ENCODE measurements around the gene TSHZ2. TPM values are rescaled to one million over a fixed set of nuclear protein-coding genes. Genes with fewer than 3 reads are reported as not detected.

TSHZ2 gene
- total and polyA plus RNA-seq, 9 donors: 7.3 to 23.1 (median 12.5) TPM

- Histone ChIP-seq H3K9me3 (replicated peaks; ENCODE audit: control insufficient read depth, low read depth, low read length) (no peaks in the 10 kb centered on the region), H3K4me3 (ENCODE audit: low read length) (no peak overlapping the region), H3K4me1 (ENCODE audit: control insufficient read depth, insufficient read depth, low read length) (no peaks in the 10 kb centered on the region), H3K27me3 (ENCODE audit: control insufficient read depth, insufficient read depth, low read length) (no peaks in the 10 kb centered on the region), H3K36me3 (ENCODE audit: control insufficient read depth, insufficient read depth, low read length) (no peaks in the 10 kb centered on the region), H3K27ac (ENCODE audit: low read length) (no peak overlapping the region)
- no peak for DNase-seq
- no CpG with 5 or more reads among the region's 2 CpGs for WGBS (ENCODE audit: insufficient coverage)
Observed at GRCh38 chr20:53296025-53296424, 323.9 kb downstream of the TSHZ2 start.

DNA sequence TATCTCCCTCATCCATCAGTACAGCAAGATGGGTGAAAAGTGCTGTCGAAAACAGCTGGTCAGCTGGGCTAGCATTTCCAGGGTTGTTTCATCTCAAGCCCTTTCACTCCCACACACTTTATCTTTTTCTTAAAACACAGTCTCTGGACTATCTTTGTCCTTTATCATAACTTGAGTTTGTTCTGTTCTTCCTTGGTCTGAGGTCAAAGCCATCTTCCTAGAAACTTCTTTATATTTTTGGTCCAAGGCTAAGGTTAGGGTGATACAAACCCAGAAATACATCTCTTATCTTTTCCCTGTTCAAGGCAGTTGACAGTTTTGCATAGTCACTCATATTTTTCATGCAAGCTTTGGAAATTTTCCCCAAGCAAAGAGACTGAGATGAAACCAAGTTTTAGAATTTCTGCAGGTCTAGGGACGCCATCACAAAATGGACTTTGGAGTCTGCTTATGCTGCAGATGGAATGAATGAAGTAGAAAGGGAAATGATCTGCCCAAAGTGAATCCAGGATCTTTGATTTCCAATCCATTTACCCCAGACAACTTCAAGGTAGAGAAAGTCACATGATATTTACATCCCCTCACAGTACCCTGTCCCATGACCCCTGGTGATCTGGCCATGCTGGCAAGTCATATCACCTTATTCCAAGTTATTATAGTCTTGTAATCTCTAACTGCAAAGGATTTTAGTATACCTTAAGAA is 324.4 kb downstream of the TSHZ2 start:
- no peaks in the 10 kb centered on the region for H3K36me3 ChIP-seq (ENCODE audit: control insufficient read depth, insufficient read depth, low read length)
- DNase-seq: no peak
- WGBS (ENCODE audit: insufficient coverage): no CpG with 5 or more reads among the region's 2 CpGs
- H3K27ac ChIP-seq (ENCODE audit: low read length): no peak overlapping the region
- no peaks in the 10 kb centered on the region for H3K9me3 ChIP-seq (replicated peaks; ENCODE audit: control insufficient read depth, low read depth, low read length)
- H3K4me3 ChIP-seq (ENCODE audit: low read length): no peak overlapping the region
- H3K4me1 ChIP-seq (ENCODE audit: control insufficient read depth, insufficient read depth, low read length): no peaks in the 10 kb centered on the region
- H3K27me3 ChIP-seq (ENCODE audit: control insufficient read depth, insufficient read depth, low read length): no peaks in the 10 kb centered on the region

DNA sequence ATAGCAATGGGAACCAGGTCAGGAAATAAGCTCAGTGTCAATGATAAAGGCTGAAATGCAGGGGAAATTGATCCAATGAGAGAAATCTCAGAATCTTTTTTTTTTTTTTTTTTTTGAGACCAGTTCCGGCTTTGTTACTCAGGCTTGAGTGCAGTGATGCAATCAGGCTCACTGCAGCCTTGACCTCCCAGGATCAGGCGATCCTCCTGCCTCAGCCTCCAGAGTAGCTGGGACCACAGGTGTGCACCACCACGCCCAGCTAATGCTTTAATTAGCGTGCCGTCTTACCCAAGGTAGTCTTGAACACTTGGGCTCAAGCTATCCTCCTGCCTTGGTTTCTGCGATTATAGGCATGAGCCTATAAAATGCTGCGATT is 325.0 kb downstream of the TSHZ2 start:
- 92% methylated on average over 7 of the region's 7 CpGs for WGBS (ENCODE audit: insufficient coverage)
- no peak for DNase-seq
- no peak overlapping the region for H3K27ac ChIP-seq (ENCODE audit: low read length)
- no peaks in the 10 kb centered on the region for H3K9me3 ChIP-seq (replicated peaks; ENCODE audit: control insufficient read depth, low read depth, low read length)
- no peaks in the 10 kb centered on the region for H3K36me3 ChIP-seq (ENCODE audit: control insufficient read depth, insufficient read depth, low read length)
- no peaks in the 10 kb centered on the region for H3K27me3 ChIP-seq (ENCODE audit: control insufficient read depth, insufficient read depth, low read length)
- H3K4me3 ChIP-seq (ENCODE audit: low read length): no peak overlapping the region
- H3K4me1 ChIP-seq (ENCODE audit: control insufficient read depth, insufficient read depth, low read length): no peaks in the 10 kb centered on the region

DNA sequence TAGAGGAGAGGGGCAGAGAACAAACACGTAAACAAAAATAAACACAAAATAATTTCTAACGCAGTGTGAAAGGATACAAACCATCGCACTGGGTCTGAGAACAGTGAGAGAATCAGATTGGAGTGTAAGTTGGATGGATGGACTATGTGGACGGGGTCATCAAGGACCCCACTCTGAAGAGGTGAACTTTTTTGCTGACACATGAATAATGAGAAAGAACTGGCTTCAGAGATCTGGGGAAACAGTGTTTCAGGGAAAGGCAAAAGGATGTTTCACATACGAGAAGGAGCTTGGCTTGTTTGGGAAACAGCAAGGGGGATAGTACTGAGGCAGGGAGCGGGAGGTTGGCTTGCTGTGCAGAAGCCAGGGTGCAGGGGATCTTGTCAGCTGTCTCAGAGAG is 326.1 kb downstream of the TSHZ2 start:
- no peaks in the 10 kb centered on the region for H3K9me3 ChIP-seq (replicated peaks; ENCODE audit: control insufficient read depth, low read depth, low read length)
- no peak for DNase-seq
- no peak overlapping the region for H3K27ac ChIP-seq (ENCODE audit: low read length)
- no peak overlapping the region for H3K4me3 ChIP-seq (ENCODE audit: low read length)
- H3K36me3 ChIP-seq (ENCODE audit: control insufficient read depth, insufficient read depth, low read length): no peaks in the 10 kb centered on the region
- H3K27me3 ChIP-seq (ENCODE audit: control insufficient read depth, insufficient read depth, low read length): no peaks in the 10 kb centered on the region
- WGBS (ENCODE audit: insufficient coverage): 83% methylated on average over 5 of the region's 6 CpGs
- H3K4me1 ChIP-seq (ENCODE audit: control insufficient read depth, insufficient read depth, low read length): no peaks in the 10 kb centered on the region

DNA sequence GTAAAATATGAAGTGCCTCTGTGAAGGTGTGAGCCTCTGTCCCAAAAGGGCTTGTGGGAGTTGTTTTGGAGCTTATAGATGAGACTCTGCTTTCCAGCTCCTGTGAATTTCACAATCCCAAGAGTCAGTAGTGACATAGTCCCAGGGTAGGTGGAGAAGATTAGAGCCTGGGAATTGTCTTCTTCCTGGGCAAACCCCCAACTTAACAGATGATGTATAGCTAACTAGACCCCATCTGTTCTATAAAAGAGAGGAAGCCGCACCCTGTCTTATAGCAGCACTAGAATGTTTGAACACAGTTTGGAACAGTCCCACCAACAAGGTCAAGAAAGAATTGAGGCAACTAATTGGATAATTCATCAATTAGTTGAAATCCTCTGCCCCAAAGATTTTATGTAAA is 326.8 kb downstream of the TSHZ2 start:
- no peak overlapping the region for H3K27ac ChIP-seq (ENCODE audit: low read length)
- H3K4me1 ChIP-seq (ENCODE audit: control insufficient read depth, insufficient read depth, low read length): no peaks in the 10 kb centered on the region

GRCh38 chr20:53299831-53300230 is 327.7 kb downstream of the TSHZ2 start:
- DNase-seq: no peak
- H3K27me3 ChIP-seq (ENCODE audit: control insufficient read depth, insufficient read depth, low read length): no peaks in the 10 kb centered on the region
- 11% methylated on average over 1 of the region's 4 CpGs for WGBS (ENCODE audit: insufficient coverage)

More for the DNA sequence above, 326.8 kb downstream of the TSHZ2 start:
- Histone ChIP-seq H3K4me3 (ENCODE audit: low read length) (no peak overlapping the region), H3K9me3 (replicated peaks; ENCODE audit: control insufficient read depth, low read depth, low read length) (no peaks in the 10 kb centered on the region), H3K36me3 (ENCODE audit: control insufficient read depth, insufficient read depth, low read length) (no peaks in the 10 kb centered on the region), H3K27me3 (ENCODE audit: control insufficient read depth, insufficient read depth, low read length) (no peaks in the 10 kb centered on the region)
- no peak for DNase-seq
- no CpG with 5 or more reads among the region's 1 CpG for WGBS (ENCODE audit: insufficient coverage)

DNA sequence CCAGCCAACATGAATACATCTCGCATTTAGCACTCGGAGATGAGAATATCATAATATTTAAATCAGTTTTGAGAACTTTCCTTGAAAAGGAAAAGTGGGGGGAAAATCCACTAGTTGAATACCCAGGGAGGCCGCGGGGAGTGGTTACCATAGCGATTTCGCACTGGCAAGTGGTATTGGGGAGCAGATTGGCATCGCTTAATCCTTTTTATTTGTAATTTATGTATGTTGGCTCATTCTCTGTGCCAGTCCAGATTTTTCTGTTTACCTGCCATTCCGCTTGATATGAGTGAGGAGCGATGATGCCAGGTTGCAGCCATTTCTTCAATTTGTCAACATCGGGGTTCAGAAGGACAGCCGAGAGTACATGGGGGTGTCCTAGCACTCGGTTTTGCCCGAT is 329.7 kb downstream of the TSHZ2 start:
- 95% methylated on average over 6 of the region's 13 CpGs for WGBS (ENCODE audit: insufficient coverage)

More at GRCh38 chr20:53299831-53300230, 327.7 kb downstream of the TSHZ2 start:
- H3K4me3 ChIP-seq (ENCODE audit: low read length): no peak overlapping the region
- no peak overlapping the region for H3K27ac ChIP-seq (ENCODE audit: low read length)
- no peaks in the 10 kb centered on the region for H3K9me3 ChIP-seq (replicated peaks; ENCODE audit: control insufficient read depth, low read depth, low read length)
- no peaks in the 10 kb centered on the region for H3K36me3 ChIP-seq (ENCODE audit: control insufficient read depth, insufficient read depth, low read length)
- H3K4me1 ChIP-seq (ENCODE audit: control insufficient read depth, insufficient read depth, low read length): no peaks in the 10 kb centered on the region

GRCh38 chr20:53302695-53303412 is 330.7 kb downstream of the TSHZ2 start:
- no peaks in the 10 kb centered on the region for H3K4me1 ChIP-seq (ENCODE audit: control insufficient read depth, insufficient read depth, low read length)
- no peaks in the 10 kb centered on the region for H3K9me3 ChIP-seq (replicated peaks; ENCODE audit: control insufficient read depth, low read depth, low read length)
- H3K4me3 ChIP-seq (ENCODE audit: low read length): no peak overlapping the region
- no peak for DNase-seq
- H3K27me3 ChIP-seq (ENCODE audit: control insufficient read depth, insufficient read depth, low read length): no peaks in the 10 kb centered on the region
- no peak overlapping the region for H3K27ac ChIP-seq (ENCODE audit: low read length)
- WGBS (ENCODE audit: insufficient coverage): 66% methylated on average over 4 of the region's 8 CpGs
- H3K36me3 ChIP-seq (ENCODE audit: control insufficient read depth, insufficient read depth, low read length): no peaks in the 10 kb centered on the region

More for the DNA sequence above, 329.7 kb downstream of the TSHZ2 start:
- H3K27me3 ChIP-seq (ENCODE audit: control insufficient read depth, insufficient read depth, low read length): no peaks in the 10 kb centered on the region
- no peak for DNase-seq
- no peaks in the 10 kb centered on the region for H3K4me1 ChIP-seq (ENCODE audit: control insufficient read depth, insufficient read depth, low read length)
- no peak overlapping the region for H3K4me3 ChIP-seq (ENCODE audit: low read length)
- no peaks in the 10 kb centered on the region for H3K9me3 ChIP-seq (replicated peaks; ENCODE audit: control insufficient read depth, low read depth, low read length)
- H3K27ac ChIP-seq (ENCODE audit: low read length): no peak overlapping the region
- no peaks in the 10 kb centered on the region for H3K36me3 ChIP-seq (ENCODE audit: control insufficient read depth, insufficient read depth, low read length)

- no peaks in the 10 kb centered on the region for H3K9me3 ChIP-seq (replicated peaks; ENCODE audit: control insufficient read depth, low read depth, low read length)
- H3K4me3 ChIP-seq (ENCODE audit: low read length): no peak overlapping the region
- no CpG with 5 or more reads among the region's 4 CpGs for WGBS (ENCODE audit: insufficient coverage)
- H3K36me3 ChIP-seq (ENCODE audit: control insufficient read depth, insufficient read depth, low read length): no peaks in the 10 kb centered on the region
- DNase-seq: no peak
- no peaks in the 10 kb centered on the region for H3K4me1 ChIP-seq (ENCODE audit: control insufficient read depth, insufficient read depth, low read length)
- H3K27ac ChIP-seq (ENCODE audit: low read length): no peak overlapping the region
- H3K27me3 ChIP-seq (ENCODE audit: control insufficient read depth, insufficient read depth, low read length): no peaks in the 10 kb centered on the region
Observed at GRCh38 chr20:53303413-53303760, 331.2 kb downstream of the TSHZ2 start.

- H3K27ac ChIP-seq (ENCODE audit: low read length): no peak overlapping the region
- no peaks in the 10 kb centered on the region for H3K9me3 ChIP-seq (replicated peaks; ENCODE audit: control insufficient read depth, low read depth, low read length)
- no peaks in the 10 kb centered on the region for H3K36me3 ChIP-seq (ENCODE audit: control insufficient read depth, insufficient read depth, low read length)
- no peak overlapping the region for H3K4me3 ChIP-seq (ENCODE audit: low read length)
- no peak for DNase-seq
- 100% methylated on average over 1 of the region's 3 CpGs for WGBS (ENCODE audit: insufficient coverage)
- H3K4me1 ChIP-seq (ENCODE audit: control insufficient read depth, insufficient read depth, low read length): no peaks in the 10 kb centered on the region
- no peaks in the 10 kb centered on the region for H3K27me3 ChIP-seq (ENCODE audit: control insufficient read depth, insufficient read depth, low read length)
Observed at GRCh38 chr20:53304146-53304545, 332.0 kb downstream of the TSHZ2 start.
